Inferior parietal cortex (tissue), 1 donor: ENCODE results near the gene DGKZ.
"Not testable (repeated sequence)": the region's sequence is repeated elsewhere in the genome, so short reads cannot be mapped to it uniquely, and the experiment has no call there.

Experiments
- DNase-seq: peaks from one replicate; pipeline ENCODE4 v3.0.0-alpha.2; 2016; ENCODE audit errors: extremely low spot score

The DGKZ gene

DNA sequence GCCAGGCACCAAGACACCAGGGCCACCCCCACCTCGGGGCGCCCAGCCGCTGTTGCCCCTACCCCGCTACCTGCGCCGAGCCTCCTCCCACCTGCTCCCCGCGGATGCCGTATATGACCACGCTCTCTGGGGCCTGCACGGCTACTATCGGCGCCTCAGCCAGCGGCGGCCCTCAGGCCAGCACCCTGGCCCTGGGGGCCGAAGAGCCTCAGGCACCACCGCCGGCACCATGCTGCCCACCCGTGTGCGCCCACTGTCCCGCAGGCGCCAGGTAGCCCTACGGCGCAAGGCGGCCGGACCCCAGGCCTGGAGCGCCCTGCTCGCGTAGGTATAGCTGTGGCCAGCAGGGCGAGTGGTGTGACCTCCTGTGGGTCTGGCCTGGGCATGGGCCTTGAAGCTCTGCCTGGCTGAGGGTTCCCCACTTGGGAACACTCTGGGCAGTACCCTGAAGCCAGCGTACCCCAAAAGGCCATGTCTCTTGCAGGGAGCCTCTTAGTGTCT lies 19.4 kb downstream of the DGKZ start:
- DNase-seq: no peak

DNA sequence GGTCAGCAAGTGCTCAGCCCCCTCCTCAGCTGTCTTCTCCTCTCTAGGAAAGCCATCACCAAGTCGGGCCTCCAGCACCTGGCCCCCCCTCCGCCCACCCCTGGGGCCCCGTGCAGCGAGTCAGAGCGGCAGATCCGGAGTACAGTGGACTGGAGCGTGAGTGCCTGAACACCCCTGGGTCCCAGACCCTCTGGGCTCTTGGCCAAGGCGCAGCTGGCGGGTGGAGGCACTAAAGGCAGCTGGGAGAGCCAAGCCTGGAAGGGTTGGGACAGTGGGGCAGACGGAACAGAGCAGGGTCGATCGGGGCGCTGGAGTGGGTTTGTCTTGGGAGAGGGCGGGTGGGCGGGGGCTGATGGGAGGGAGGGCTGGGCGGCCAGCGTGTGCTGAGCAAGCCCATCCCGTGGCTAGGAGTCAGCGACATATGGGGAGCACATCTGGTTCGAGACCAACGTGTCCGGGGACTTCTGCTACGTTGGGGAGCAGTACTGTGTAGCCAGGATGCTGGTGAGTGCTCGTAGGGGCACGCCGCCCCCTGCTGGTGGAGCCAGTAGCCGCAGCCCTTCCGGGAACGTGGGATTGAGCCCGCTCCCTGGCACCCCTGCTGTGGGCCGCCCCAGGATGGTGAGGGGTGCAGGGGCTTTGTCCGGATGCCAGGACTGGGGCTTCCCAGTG lies 20.1 kb downstream of the DGKZ start:
- peak; percentile 69 for DNase-seq

DNA sequence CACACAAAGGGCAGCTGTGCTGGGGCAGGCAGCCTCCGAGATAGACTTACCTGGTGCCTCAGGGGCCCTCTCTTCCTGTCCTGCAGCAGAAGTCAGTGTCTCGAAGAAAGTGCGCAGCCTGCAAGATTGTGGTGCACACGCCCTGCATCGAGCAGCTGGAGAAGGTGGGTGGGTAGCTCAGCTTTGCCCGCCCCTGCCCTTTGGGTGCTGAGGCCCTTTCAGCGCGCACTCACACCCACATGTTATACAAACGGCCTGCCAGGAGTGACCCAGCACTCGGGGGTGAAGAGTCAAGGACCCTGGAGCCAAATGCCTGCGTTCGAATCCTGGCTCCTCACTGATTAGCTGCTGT lies 20.6 kb downstream of the DGKZ start:
- DNase-seq: no peak

DNA sequence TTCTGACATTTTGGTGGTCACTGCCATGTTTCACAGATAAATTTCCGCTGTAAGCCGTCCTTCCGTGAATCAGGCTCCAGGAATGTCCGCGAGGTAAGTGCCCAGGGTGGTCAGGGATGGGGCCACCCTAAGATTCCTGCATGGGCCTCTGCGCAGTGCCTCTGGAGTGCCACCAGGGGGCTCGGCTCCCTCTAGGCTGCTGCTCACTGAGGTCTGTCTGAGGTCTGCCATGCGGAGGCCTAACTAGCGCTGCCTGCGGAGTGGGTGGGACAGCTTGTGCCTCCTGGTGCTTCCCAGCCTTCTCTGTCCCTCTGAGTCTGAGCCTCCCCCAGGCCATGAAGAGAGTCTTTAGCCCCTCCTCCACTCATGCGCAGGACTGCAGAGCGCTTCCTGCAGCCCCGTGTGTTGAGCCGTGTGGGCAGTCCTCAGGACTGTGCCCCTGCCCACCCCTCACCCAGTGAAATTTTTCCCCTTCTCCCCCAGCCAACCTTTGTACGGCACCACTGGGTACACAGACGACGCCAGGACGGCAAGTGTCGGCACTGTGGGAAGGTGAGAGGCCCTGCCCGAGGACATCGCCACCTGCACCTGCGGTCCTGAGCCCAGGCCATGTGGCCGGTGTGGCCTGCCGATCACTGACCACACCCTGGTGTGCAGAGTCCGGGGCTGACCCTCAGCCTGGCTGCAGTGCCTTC lies 22.3 kb downstream of the DGKZ start:
- no peak for DNase-seq

DNA sequence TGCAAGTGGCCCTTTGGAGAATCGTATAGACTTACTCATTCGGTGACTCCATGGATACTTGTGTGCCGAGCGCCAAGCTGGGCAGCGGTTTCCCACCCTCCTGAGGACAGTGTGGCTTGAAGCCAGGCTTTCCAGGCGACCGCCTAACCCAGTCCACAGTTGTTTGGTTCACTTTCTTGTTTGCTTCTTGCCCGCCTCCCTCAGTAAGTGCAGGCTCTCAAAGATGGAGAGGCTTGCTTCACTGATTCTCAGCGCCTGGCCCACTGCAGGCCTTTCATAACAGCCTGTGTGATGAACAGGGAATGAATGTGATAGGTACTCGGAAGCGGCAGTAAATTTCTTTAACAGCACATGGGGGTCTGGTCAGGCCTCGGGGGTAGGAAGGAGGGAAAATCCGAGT lies 23.0 kb downstream of the DGKZ start:
- DNase-seq: no peak

DNA sequence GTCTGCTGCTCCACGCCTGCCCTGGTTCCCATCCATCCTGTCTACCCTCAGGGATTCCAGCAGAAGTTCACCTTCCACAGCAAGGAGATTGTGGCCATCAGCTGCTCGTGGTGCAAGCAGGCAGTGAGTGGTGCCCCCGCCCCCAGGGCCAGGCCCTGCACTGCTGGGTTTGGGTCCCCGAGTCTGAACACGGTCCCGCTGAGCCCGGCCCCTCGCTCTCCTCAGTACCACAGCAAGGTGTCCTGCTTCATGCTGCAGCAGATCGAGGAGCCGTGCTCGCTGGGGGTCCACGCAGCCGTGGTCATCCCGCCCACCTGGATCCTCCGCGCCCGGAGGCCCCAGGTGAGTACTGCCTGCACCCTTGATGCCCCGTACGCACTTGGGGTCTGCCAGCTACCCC lies 24.0 kb downstream of the DGKZ start:
- DNase-seq: not testable (repeated sequence)

DNA sequence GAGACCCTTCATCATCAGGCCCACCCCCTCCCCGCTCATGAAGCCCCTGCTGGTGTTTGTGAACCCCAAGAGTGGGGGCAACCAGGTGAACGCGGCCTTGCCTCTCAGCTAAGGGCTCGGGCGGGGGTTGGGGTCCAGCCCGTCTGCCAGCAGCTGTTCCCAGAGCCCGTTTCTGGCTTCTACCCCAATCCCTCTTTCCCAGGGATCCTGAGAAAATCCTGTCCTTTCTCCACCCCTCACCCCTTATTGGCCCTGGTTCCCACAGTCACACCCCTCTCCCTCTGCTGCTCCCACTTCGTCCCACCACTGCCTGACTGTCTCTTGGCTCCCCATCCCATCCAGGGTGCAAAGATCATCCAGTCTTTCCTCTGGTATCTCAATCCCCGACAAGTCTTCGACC lies 24.8 kb downstream of the DGKZ start:
- DNase-seq: no peak

DNA sequence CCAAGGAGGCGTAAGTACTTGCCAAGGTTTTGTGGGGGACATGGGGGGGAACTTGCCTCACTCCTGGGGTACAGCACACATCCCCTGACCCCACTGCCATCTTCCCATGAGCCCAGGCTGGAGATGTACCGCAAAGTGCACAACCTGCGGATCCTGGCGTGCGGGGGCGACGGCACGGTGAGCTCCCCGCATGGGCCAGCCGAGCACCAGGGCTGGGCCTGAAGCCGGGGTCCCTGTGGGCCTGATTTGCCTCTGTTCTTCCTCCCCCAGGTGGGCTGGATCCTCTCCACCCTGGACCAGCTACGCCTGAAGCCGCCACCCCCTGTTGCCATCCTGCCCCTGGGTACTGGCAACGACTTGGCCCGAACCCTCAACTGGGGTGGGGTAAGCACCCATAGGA lies 25.2 kb downstream of the DGKZ start:
- DNase-seq: not testable (repeated sequence)

DNA sequence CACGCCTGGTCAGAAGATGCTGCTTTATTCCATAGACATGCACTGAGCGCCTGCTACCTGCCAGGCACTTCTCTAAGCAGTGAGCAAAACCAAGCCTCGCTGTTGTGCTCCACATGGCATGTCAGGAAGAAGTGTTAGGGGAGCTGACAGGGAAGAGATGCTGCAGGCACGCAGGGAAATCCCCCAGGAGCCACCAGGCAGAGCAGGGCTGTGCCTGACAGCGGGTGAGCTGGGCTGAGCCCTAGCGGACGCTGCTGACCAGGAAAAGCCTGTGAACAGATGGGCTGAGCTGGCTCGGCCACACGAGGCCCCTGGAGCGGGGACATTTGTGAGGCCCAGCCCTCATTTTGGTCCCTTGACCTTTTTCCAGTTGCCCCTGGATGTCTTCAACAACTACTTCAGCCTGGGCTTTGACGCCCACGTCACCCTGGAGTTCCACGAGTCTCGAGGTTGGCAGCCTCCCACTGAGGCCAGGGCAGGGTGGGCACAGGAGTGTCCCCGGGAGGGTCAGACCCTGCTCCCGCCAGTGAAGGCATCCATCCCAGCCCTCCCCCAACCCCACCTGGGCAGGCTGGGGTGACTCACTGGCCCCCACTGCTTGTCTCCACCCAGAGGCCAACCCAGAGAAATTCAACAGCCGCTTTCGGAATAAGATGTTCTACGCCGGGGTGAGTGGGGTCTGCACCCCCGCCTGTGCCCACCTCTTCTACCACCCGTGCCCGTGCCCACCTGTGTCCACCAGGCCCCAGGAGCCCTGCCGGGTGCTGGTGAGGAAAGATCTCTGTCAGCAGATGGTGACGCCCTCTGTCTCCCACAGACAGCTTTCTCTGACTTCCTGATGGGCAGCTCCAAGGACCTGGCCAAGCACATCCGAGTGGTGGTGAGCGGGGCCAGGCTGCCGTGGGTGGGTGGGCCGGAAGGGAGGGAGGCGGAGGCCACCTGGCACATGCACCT lies 26.8 kb downstream of the DGKZ start:
- no peak for DNase-seq

DNA sequence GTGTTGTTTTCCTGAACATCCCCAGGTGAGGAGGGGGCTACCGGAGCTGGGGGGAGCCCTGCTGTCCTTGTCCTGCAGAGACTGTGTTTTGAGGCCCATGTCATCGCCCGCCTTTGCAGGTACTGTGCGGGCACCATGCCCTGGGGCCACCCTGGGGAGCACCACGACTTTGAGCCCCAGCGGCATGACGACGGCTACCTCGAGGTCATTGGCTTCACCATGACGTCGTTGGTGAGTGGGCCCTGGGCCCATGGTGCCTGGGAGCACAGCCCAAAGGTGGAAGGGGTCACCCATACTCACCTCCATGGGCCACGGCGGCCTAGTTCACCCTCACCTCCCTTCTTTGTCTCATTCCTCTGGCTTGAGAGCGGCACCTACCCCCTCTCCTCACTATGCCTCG lies 27.6 kb downstream of the DGKZ start:
- no peak for DNase-seq

DNA sequence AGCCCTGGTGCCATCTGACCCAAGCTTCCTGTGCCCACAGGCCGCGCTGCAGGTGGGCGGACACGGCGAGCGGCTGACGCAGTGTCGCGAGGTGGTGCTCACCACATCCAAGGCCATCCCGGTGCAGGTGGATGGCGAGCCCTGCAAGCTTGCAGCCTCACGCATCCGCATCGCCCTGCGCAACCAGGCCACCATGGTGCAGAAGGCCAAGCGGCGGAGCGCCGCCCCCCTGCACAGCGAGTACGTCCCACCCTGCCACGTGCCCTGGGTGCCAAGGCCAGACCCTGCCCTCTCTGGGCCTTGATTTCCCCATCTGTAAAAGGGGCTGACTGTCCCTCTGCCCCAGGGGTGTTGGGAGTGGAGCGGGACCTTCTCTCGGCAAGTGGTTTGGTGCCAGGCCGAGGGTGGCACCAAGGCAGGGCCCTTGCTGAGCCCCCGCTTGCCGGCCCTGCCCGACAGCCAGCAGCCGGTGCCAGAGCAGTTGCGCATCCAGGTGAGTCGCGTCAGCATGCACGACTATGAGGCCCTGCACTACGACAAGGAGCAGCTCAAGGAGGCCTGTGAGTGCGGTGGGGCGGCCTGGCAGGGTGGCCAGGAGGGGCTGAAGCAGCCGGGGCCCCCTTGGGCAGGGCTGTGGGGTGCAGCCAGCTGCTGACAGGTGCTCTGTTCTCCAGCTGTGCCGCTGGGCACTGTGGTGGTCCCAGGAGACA lies 28.3 kb downstream of the DGKZ start:
- no peak for DNase-seq

DNA sequence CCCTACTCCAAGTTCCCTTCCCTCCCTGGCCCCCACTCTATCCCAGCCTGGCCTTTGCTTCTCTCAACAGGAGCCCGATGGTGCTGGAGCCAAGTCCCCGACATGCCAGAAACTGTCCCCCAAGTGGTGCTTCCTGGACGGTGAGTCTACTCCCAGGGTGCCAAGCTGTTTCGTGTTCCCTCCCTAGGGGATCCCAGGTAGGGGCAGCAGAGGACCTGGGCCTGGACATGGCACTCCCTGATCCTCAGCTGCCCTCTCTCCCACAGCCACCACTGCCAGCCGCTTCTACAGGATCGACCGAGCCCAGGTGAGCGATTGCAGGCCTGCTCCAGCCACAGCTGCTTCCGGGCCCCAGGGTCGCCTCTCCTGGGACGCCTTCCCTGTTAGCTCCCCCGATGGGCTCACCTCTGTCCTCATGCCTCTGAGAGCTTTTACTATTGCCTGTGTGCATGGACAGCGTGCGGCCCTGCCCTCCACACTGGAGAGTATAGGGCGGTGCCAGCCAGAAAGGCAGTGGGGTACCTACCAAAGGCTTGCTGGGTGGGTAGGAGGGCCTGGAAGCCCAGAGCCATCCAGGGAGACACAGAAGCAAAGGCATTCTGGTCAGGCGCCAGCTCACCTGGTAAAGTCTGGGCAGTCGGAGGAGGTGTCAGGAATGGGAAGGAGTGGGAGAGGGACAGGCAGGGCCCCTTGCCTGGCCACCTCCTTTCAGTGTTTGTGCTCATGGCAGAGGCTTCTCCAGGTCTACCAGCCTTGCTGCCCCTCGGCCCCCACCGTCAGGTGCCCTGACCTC lies 29.2 kb downstream of the DGKZ start:
- DNase-seq: no peak

DNA sequence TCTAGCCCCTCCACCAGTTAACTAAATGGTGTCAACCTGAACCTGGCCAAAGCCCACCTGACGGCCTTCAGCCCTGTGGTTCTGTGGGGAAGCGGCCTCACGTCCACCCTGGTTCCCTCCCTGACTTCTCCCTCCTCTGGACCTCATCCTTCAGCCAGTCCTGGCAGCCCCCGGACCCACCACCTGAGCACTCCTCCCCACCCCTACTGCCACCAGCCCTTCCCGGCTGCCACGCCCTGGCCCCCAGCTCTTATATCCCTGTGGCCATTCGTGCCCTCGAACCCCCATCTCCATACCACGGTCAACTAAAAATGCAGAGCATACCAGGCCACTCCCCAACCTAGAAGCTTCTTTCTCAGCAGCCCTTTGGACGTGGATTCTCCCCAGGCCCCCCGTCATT lies 30.0 kb downstream of the DGKZ start:
- no peak for DNase-seq

DNA sequence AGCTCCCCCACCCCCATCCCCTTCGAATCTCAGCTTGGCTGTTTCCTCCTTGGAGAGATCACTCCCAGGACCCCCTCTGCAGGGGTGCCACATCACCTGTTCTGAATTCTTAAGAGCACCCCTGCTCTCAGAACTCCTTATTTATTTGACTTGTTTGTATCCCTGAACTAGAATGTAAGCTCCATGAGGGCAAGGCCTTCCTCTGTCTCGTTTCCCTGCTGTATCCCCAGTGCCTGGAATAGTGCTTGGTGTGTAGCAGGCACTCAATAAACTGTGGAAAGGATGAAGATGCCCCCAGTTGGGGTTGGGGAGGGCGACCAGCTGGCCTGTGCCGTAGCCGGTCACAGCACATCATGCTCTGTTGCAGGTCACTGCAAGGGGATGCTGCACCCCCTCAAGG lies 30.6 kb downstream of the DGKZ start:
- no peak for DNase-seq

DNA sequence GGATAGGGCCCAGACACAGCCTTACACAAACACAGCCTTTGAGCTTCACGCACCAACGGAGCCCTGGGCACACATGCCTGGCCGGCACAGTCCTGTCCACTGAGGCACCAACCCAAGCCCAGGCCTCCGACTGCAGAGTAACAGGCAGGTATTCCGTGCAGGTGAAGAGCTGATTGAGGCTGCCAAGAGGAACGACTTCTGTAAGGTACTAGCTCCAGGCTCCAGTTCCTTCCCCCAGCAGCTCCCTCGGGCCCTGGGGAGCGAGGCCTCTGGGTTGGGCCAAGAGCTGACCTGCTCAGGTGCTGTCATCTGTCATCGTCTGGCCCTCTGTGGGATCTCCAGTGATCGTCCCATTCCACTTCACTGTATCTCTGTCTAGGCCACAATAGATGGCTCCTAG lies 31.0 kb downstream of the DGKZ start:
- DNase-seq: no peak

DNA sequence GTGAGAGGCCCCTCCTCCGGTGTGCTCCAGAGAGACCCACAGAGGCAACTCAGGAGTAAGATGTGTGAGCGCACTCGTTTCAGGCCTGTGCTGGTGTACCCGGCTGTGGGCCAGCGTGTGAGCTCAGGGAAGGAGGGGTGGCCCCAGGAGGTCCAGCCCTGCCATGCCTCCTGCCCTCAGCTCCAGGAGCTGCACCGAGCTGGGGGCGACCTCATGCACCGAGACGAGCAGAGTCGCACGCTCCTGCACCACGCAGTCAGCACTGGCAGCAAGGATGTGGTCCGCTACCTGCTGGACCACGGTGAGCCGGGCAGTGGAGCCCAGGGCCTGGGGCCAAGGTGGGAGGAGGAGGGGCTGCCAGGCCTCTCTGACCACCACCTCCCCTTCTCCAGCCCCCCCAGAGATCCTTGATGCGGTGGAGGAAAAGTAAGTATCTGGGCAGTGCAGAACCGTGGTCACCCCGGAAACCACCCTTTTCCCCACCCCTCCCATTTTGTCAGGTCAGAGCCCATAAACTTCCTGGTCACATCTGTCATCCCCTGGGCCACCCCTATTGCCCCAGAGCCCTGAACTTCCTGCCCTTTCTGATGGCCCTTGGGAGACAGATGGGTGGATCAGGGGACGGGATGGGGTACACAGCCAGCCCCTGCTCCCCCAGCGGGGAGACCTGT lies 31.7 kb downstream of the DGKZ start:
- no peak for DNase-seq

DNA sequence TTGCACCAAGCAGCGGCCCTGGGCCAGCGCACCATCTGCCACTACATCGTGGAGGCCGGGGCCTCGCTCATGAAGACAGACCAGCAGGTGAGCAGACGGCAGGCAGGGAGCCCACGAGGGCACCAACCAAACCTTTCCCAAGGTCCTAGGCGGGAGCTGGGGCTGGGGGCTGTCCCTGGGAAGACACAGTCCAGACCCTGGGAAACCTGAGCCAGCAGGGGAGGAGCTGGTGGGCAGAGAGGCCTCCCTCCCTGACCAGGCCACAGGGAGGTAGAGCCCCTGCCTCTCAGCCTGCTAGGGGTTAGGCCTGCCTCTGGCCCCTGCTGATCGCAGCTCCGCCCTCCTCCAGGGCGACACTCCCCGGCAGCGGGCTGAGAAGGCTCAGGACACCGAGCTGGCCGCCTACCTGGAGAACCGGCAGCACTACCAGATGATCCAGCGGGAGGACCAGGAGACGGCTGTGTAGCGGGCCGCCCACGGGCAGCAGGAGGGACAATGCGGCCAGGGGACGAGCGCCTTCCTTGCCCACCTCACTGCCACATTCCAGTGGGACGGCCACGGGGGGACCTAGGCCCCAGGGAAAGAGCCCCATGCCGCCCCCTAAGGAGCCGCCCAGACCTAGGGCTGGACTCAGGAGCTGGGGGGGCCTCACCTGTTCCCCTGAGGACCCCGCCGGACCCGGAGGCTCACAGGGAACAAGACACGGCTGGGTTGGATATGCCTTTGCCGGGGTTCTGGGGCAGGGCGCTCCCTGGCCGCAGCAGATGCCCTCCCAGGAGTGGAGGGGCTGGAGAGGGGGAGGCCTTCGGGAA lies 32.4 kb downstream of the DGKZ start:
- DNase-seq: not testable (repeated sequence)

DNA sequence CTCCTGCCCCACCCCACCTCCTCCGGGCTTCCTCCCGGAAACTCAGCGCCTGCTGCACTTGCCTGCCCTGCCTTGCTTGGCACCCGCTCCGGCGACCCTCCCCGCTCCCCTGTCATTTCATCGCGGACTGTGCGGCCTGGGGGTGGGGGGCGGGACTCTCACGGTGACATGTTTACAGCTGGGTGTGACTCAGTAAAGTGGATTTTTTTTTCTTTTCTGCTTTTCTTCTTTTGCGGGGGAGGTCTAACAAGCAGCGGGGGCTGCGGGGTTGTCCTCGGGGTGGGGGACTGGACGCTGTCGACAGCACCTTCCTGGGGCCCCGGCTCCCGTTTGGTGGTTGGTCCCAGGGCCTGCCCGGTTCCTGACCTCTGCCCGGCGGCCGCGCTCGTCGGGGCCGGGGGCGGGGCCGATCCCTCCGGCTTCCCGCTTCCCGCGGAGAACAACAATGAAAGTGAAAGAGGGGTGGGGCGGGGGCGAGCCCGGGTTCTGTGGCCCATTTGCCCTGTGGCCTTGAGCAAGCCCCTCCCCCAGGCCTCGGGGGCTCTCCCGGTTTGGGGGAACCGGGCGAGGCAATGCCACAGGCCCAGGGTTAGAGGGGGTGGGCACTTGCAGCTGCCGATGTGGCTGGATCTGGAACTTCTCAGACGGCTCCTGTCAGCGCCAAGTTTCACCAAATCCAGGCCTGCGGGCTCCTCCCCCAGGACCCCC lies 33.2 kb downstream of the DGKZ start:
- no peak for DNase-seq
